K562 (cell line): ENCODE data around the gene SRF. TPM values are rescaled to one million over a fixed set of nuclear protein-coding genes. Genes with fewer than 3 reads are reported as not detected.

Experiments used
- CBX2 ChIP-seq: fragments of 200-600 bp; sonication (generic); IDR thresholded peaks from one replicate; pipeline ENCODE4 v1.6.1; 2012; ENCODE audit warnings: mild to moderate bottlenecking, low read length, inconsistent platforms; ENCODE audit not compliant: insufficient read depth, poor library complexity, severe bottlenecking
- CCAR2 ChIP-seq: fragments of 200-400 bp; formaldehyde crosslinking; IDR thresholded peaks from 2 replicates; pipeline ENCODE4 v1.6.1; 2017; ENCODE audit warnings: mild to moderate bottlenecking, low read depth, low read length
- DNMT1 ChIP-seq: fragments of 450-650 bp; IDR thresholded peaks from 2 replicates; pipeline ENCODE4 v1.6.1; 2016; ENCODE audit warnings: antibody characterized with exemption, mild to moderate bottlenecking
- EHMT2 ChIP-seq: fragments of 450-650 bp; IDR thresholded peaks from 2 replicates; pipeline ENCODE4 v1.6.1; 2018; ENCODE audit warnings: antibody characterized with exemption
- FOXK1 ChIP-seq: sonication (generic); formaldehyde crosslinking; IDR thresholded peaks from 2 replicates; pipeline ENCODE4 v1.8.0; 2022; ENCODE audit warnings: missing genetic modification reagents, mild to moderate bottlenecking, borderline replicate concordance
- HBP1 ChIP-seq: fragments of 450-650 bp; formaldehyde crosslinking; IDR thresholded peaks from 2 replicates; pipeline ENCODE4 v1.4.0; 2022; ENCODE audit warnings: missing genetic modification characterization
- JUN ChIP-seq, 2 experiments: sonication (generic) in 1 of 2; formaldehyde crosslinking in 1 of 2; IDR thresholded peaks; 2 replicates each; pipeline versions ENCODE4 v1.6.1 to v1.8.0; 2012 to 2022; ENCODE audit warnings: borderline replicate concordance in 2 of 2, mild to moderate bottlenecking in 2 of 2, improper control_type of control experiment in 1 of 2, low read depth in 1 of 2, low read length in 1 of 2, missing genetic modification reagents in 1 of 2
- MBD2 ChIP-seq: sonication (generic); IDR thresholded peaks from 2 replicates; pipeline ENCODE4 v1.6.1; 2016; ENCODE audit warnings: low read depth, borderline replicate concordance
- MXI1 ChIP-seq: IDR thresholded peaks from 2 replicates; pipeline ENCODE4 v1.6.1; 2011; ENCODE audit warnings: low read depth, mild to moderate bottlenecking, improper control_type of control experiment, low read length
- NCOA1 ChIP-seq: fragments of 450-650 bp; IDR thresholded peaks from 2 replicates; pipeline ENCODE4 v1.6.1; 2016; ENCODE audit warnings: low read depth
- PURB ChIP-seq: sonication (generic); formaldehyde crosslinking; IDR thresholded peaks from 2 replicates; pipeline ENCODE4 v1.9.0; 2021; ENCODE audit warnings: low read depth, mild to moderate bottlenecking, missing genetic modification reagents
- RREB1 ChIP-seq: fragments of 250-450 bp; sonication (Bioruptor Pico); IDR thresholded peaks from 2 replicates; pipeline ENCODE4 v1.4.0; 2020
- ZKSCAN3 ChIP-seq: fragments of 250-450 bp; sonication (Bioruptor Pico); IDR thresholded peaks from 2 replicates; pipeline ENCODE4 v1.4.0; 2020
- ZNF431 ChIP-seq: sonication (generic); formaldehyde crosslinking; IDR thresholded peaks from 2 replicates; pipeline ENCODE4 v1.8.0; 2022; ENCODE audit warnings: mild to moderate bottlenecking, missing genetic modification reagents
- polyA plus RNA-seq, 8 experiments: library from polyadenylated mRNA; depleted of rRNA in 4 of 8; stranded (reverse) in 5 of 8; unstranded in 3 of 8; fragments of >200 nt; fragmentation: Nextera tagmentation in 2 of 8; fragmentation: Illumina TruSeq in 1 of 8; extraction: Ambion mirVana in 2 of 8; extraction: Trizol in 1 of 8; gene quantifications; 2 replicates each; pipeline versions ENCODE4 v1.2.1 to v1.2.3, GENCODE V29; 2011 to 2014; ENCODE audit warnings: inconsistent platforms in 1 of 8, missing spikeins in 1 of 8
- total RNA-seq, 7 experiments: library from RNA; depleted of rRNA in 6 of 7; stranded (reverse); fragments of >200 nt in 6 of 7; fragmentation: Illumina TruSeq in 2 of 7; extraction: Trizol in 2 of 7; gene quantifications; 2 replicates each; pipeline versions ENCODE4 v1.2.1 to v1.2.3, GENCODE V29; 2011 to 2021; ENCODE audit warnings: low replicate concordance in 1 of 7
- TF ChIP-seq, protein P1 (sequence below): fragments of 250-450 bp; sonication (Bioruptor Pico); IDR thresholded peaks from 2 replicates; pipeline ENCODE4 v1.5.0; 2021; ENCODE audit warnings: mild to moderate bottlenecking, moderate library complexity

SRF gene
- total and polyA plus RNA-seq, 9 of the 15 experiments (the other 6 are each of a cell fraction or from before 2014, with no cell fraction given), result 2.5 to 37.0 (median 24.6) TPM

DNA sequence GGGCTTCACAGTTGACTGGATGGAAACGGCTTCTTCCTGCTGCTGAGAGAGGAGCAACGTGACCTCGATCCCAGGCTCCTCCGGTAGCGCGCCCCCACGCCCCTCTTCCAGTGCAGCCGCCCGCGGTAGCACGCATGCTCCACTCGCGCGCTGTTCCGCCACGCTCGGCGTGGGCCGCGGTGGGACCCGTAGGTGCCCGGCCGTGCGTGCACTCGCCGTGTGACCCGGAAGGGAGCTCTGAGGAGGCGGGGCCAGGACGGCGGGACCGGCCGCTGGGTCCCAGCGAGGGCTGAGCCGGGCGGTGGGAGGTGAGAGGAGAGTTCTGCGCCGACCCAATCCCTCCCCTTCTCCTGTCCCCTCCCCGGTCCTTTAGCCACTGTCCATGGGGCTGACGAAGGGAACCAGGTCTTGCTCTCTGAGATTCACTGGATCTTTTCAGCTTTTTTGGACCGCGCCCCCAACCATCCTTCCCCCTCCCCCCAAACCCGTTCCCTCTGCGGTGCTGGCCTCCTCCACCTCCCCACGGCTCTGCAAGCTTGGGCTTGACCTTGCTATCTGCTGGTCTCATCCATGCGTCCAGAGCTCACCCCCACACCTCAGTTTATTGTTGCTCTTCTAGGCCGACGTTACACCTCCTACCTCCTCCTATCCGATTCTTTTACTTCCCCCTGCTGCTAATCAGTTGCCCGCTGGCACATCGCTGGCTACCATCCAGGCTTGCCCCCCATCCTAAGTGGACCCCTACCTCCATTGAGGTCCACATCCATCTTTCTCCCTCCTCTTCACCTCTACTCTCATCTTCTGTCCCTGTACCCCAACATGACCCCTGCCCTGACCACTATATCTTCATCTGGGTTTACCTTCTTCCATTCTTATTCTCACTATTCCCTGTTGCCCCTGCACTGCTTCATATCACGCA, 11.1 kb downstream of the SRF start, which contains the start of gene CUL9 (continued):
- TF ChIP-seq MBD2 (peak; percentile 69; the same call in 1 of the 2 replicates), NCOA1 (peak; percentile 15; the same call in 1 of the 2 replicates), DNMT1 (peak; percentile 68; the same call in 1 of the 2 replicates), ZKSCAN3 (CRISPR knock-in tag) (no peak), PURB (CRISPR knock-in tag) (no peak), HBP1 (CRISPR knock-in tag) (peak; percentile 70; the same call in 1 of the 2 replicates), JUN (IDR thresholded peaks at IDR 0.05; ENCODE audit: borderline replicate concordance, low read depth, low read length) (peak; percentile 59; the same call in 1 of the 2 replicates), JUN (CRISPR knock-in tag; IDR thresholded peaks at IDR 0.05; ENCODE audit: borderline replicate concordance) (peak; percentile 92), RREB1 (CRISPR knock-in tag) (0 out of 2 replicates have a peak, but pooled peaks have one; percentile 41), CCAR2 (no peak), FOXK1 (CRISPR knock-in tag) (peak; percentile 97), CBX2 (no peak), MXI1 (peak; percentile 46; the same call in 1 of the 2 replicates), ZNF431 (CRISPR knock-in tag) (peak; percentile 78), EHMT2 (peak; percentile 53; the same call in 1 of the 2 replicates)
- TF ChIP-seq, protein P1, sequence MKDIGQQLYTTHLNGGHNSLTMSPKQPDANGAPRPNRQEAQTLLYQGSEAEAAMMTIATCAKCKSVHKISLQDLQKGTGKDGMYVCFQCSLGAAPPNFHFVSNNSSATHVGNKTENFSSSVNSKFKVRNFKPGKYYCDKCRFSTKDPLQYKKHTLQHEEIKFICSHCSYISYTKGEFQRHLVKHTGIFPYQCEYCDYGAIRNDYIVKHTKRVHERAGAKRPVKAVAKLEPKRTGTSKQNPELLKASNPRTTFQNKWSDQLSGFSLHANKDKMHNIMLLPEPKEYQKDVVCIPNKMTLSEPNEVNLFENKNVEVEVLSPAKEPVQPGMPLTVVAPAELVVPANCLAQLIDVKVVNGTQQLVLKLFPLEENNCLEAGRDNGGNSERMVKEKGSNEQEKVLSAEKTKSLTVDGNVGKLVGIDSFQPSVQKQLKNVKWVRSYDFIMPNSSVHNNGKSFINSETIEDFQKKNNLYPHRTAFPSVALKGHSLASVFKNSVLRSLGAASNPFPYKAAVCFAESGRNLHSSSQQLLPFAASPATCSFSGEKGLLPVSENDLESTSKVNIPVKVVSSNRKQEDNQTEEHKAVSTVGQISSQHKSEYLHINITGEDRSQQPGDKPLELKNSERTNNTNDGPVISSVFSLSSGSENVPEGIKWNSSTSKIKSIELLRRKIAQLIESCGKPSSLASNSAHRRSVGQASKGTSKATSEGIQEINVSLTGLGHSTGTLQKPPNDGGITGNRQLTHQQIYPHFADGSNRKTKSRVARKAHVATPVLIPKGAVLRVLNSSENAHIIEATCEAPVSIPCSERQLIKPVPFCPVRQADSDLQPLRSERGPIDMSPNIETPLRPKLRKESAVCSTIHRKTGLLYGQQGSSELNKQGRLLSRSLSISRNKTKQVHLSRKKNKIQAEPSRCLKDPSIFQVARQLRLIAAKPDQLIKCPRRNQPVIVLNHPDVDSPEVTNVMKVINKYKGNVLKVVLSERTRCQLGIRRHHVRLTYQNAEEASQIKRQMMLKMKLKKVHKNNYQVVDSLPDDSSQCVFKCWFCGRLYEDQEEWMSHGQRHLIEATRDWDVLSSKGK, result no peak
